SK-N-SH (cell line): ENCODE data around the gene TXNDC11. TPM values are rescaled to one million over a fixed set of nuclear protein-coding genes. Genes with fewer than 3 reads are reported as not detected.

Experiments
- CTCF ChIA-PET: fragments of 300-600, 350-600 bp; formaldehyde crosslinking; extraction: SDS; loops from one replicate; lab custom pipeline; 2021; lab: Yijun Ruan, JAX
- POLR2A ChIA-PET: fragments of 350-600 bp; sonication (Branson Sonifier 250); formaldehyde crosslinking; extraction: SDS; loops from one replicate; lab custom pipeline; 2020; ENCODE audit warnings: antibody characterized with exemption, inconsistent platforms; lab: Yijun Ruan, JAX
- DNase-seq: peaks from one replicate; pipeline ENCODE4 v3.0.0; 2012
- H2AFZ ChIP-seq: fragments of 200-600 bp; sonication (generic); 2 replicates; pipeline ENCODE4 v1.8.1; 2016; ENCODE audit warnings: antibody characterized with exemption, mild to moderate bottlenecking, low read depth
- H3F3A ChIP-seq: fragments of 200-600 bp; sonication (generic); replicated peaks from 2 replicates; pipeline ENCODE3; 2016; ENCODE audit warnings: antibody characterized with exemption, mild to moderate bottlenecking; ENCODE audit not compliant: insufficient read depth
- H3K27ac ChIP-seq, 2 experiments: fragments of 200-500 bp in 1 of 2; fragments of 200-600 bp in 1 of 2; sonication (Bioruptor generic) in 1 of 2; sonication (generic), shearing (Covaris generic) in 1 of 2; 2 replicates each; pipeline versions ENCODE4 v1.5.1 to v1.6.1; 2014 to 2016; ENCODE audit warnings: low read depth in 2 of 2, inconsistent platforms in 1 of 2, low read length in 1 of 2, mild to moderate bottlenecking in 1 of 2, mixed read lengths in 1 of 2
- H3K27me3 ChIP-seq: fragments of 200-600 bp; sonication (generic), shearing (Covaris generic); 2 replicates; pipeline ENCODE4 v1.6.1; 2016; ENCODE audit warnings: mixed run types; ENCODE audit not compliant: insufficient read depth
- H3K36me3 ChIP-seq, 2 experiments: fragments of 200-500 bp in 1 of 2; fragments of 200-600 bp in 1 of 2; sonication (Bioruptor generic) in 1 of 2; sonication (generic) in 1 of 2; replicated peaks in 1 of 2; 2 replicates each; pipeline versions ENCODE3 to v1.5.1; 2014 to 2016; ENCODE audit warnings: low read length in 1 of 2, mild to moderate bottlenecking in 1 of 2; ENCODE audit not compliant: insufficient read depth in 2 of 2, control insufficient read depth in 1 of 2
- H3K4me1 ChIP-seq, 2 experiments: fragments of 200-500 bp in 1 of 2; fragments of 200-600 bp in 1 of 2; sonication (Bioruptor generic) in 1 of 2; sonication (generic), shearing (Covaris generic) in 1 of 2; 2 replicates each; pipeline versions ENCODE4 v1.5.1 to v1.6.1; 2014 to 2016; ENCODE audit warnings: low read depth in 1 of 2, low read length in 1 of 2, mixed run types in 1 of 2; ENCODE audit not compliant: insufficient read depth in 2 of 2, control insufficient read depth in 1 of 2
- H3K4me2 ChIP-seq: fragments of 200-600 bp; sonication (generic), shearing (Covaris generic); 2 replicates; pipeline ENCODE4 v1.6.1; 2017; ENCODE audit warnings: mixed run types
- H3K4me3 ChIP-seq, 2 experiments: fragments of 200-500 bp in 1 of 2; fragments of 200-600 bp in 1 of 2; sonication (Bioruptor generic) in 1 of 2; sonication (generic), shearing (Covaris generic) in 1 of 2; 2 replicates each; pipeline versions ENCODE4 v1.5.1 to v1.8.1; 2014 to 2016; ENCODE audit warnings: low read depth in 2 of 2, inconsistent platforms in 1 of 2, low read length in 1 of 2, mild to moderate bottlenecking in 1 of 2, mixed read lengths in 1 of 2, moderate library complexity in 1 of 2
- H3K79me2 ChIP-seq: fragments of 200-600 bp; sonication (generic); 2 replicates; pipeline ENCODE4 v1.8.1; 2017; ENCODE audit warnings: mild to moderate bottlenecking; ENCODE audit not compliant: insufficient read depth
- H3K9ac ChIP-seq: fragments of 200-600 bp; sonication (generic); 2 replicates; pipeline ENCODE4 v1.6.1; 2017; ENCODE audit warnings: mixed run types
- H3K9me2 ChIP-seq: fragments of 200-600 bp; sonication (generic); 2 replicates; pipeline ENCODE4 v1.6.1; 2017; ENCODE audit warnings: mixed run types
- H3K9me3 ChIP-seq: fragments of 200-600 bp; sonication (generic); 2 replicates; pipeline ENCODE4 v1.6.1; 2017; ENCODE audit warnings: mixed run types, mild to moderate bottlenecking, moderate library complexity
- H4K20me1 ChIP-seq: fragments of 200-600 bp; sonication (generic); 2 replicates; pipeline ENCODE4 v1.6.1; 2017; ENCODE audit warnings: mild to moderate bottlenecking, mixed run types; ENCODE audit not compliant: insufficient read depth
- EP300 ChIP-seq, 2 experiments: IDR thresholded peaks; 2 replicates each; pipeline versions ENCODE4 v1.4.0 to v1.6.1; 2012; ENCODE audit warnings: borderline replicate concordance in 1 of 2, low read depth in 1 of 2, low read length in 1 of 2
- FOXJ3 ChIP-seq: sonication (generic); formaldehyde crosslinking; IDR thresholded peaks from 2 replicates; pipeline ENCODE4 v1.5.1; 2020; ENCODE audit warnings: mild to moderate bottlenecking, missing genetic modification reagents
- FOXM1 ChIP-seq: IDR thresholded peaks from 2 replicates; pipeline ENCODE4 v1.4.0; 2012; ENCODE audit warnings: low read depth, mild to moderate bottlenecking
- GATA2 ChIP-seq: sonication (generic); formaldehyde crosslinking; IDR thresholded peaks from 2 replicates; pipeline ENCODE4 v1.5.0; 2020; ENCODE audit warnings: mild to moderate bottlenecking, missing genetic modification reagents
- MEF2A ChIP-seq: IDR thresholded peaks from 2 replicates; pipeline ENCODE4 v1.4.0; 2012; ENCODE audit warnings: low read depth, borderline replicate concordance
- NFIC ChIP-seq: IDR thresholded peaks from 2 replicates; pipeline ENCODE4 v1.4.0; 2012; ENCODE audit warnings: borderline replicate concordance
- NRF1 ChIP-seq: IDR thresholded peaks from 2 replicates; pipeline ENCODE4 v1.6.1; 2012; ENCODE audit warnings: low read depth, mild to moderate bottlenecking, low read length
- RCOR1 ChIP-seq: fragments of 150-350 bp; IDR thresholded peaks from 2 replicates; pipeline ENCODE4 v1.6.1; 2017; ENCODE audit warnings: antibody characterized with exemption, low read length
- RXRA ChIP-seq: IDR thresholded peaks from 2 replicates; pipeline ENCODE4 v1.4.0; 2012; ENCODE audit warnings: low read depth, mild to moderate bottlenecking, borderline replicate concordance
- SMC3 ChIP-seq: IDR thresholded peaks from 2 replicates; pipeline ENCODE4 v1.6.1; 2012; ENCODE audit warnings: low read depth, low read length, improper control_type of control experiment
- TAF1 ChIP-seq: IDR thresholded peaks from 2 replicates; pipeline ENCODE4 v1.6.1; 2012; ENCODE audit warnings: low read depth, mild to moderate bottlenecking, low read length, moderate library complexity, borderline replicate concordance
- TCF12 ChIP-seq: IDR thresholded peaks from 2 replicates; pipeline ENCODE4 v1.4.0; 2012
- TEAD4 ChIP-seq: IDR thresholded peaks from 2 replicates; pipeline ENCODE4 v1.4.0; 2012; ENCODE audit warnings: mild to moderate bottlenecking, borderline replicate concordance; ENCODE audit not compliant: insufficient read depth
- WGBS: methylation state at CpG from one replicate; pipeline ENCODE4 v1.1.6; 2017; ENCODE audit warnings: low lambda C conversion rate; 5-methylcytosine and 5-hydroxymethylcytosine counted together
- polyA plus RNA-seq, 3 experiments: library from polyadenylated mRNA; depleted of rRNA; stranded (reverse); fragments of >200 nt; gene quantifications; 2 replicates each; pipeline ENCODE4 v1.2.3, GENCODE V29; 2012
- TF ChIP-seq, protein P1 (sequence below): IDR thresholded peaks from 2 replicates; pipeline ENCODE4 v1.4.0; 2012; ENCODE audit warnings: low read depth, borderline replicate concordance
- TF ChIP-seq, protein P2 (sequence below): IDR thresholded peaks from 2 replicates; pipeline ENCODE4; 2012

The TXNDC11 gene
- polyA plus RNA-seq, 1 of the 3 experiments (the other 2 are of a cell fraction), result 37.0 TPM

DNA sequence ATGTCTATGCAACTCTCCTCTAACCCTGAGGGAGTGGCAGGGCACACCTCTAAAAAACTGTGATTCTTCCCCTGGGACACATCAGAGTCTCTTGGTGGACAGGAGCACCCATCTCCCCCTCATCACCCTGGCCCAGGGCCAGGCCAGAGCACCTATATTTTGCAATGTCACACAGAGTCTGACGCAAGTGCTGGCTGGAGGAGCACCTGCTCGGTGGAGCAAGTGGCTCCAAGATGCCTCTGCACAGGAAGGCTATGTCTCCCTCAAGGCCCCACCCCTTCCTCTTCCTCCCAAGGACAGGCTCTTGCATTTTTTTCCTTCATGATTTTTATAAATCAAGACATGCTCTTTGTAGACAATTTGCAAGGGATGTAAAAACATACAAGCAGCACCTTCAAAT lies 61.1 kb downstream of the TXNDC11 start:
- Histone ChIP-seq H3K27ac (no peak overlapping the region), H3K36me3 (peaks cover 32 to 70% of the 10 kb centered on the region in 2 experiments), H3K9me3 (no peaks in the 10 kb centered on the region), H3K4me1 (peaks cover 0 to 5% of the 10 kb centered on the region in 2 experiments; a peak in 2 of 4 replicates), H3K4me3 (no peak overlapping the region), H3K27me3 (no peaks in the 10 kb centered on the region), H3K79me2 (peaks cover 32% of the 10 kb centered on the region), H3K9ac (no peak overlapping the region), H3F3A (peaks cover 19% of the 10 kb centered on the region), H2AFZ (no peak overlapping the region), H3K9me2 (no peaks in the 10 kb centered on the region), H3K4me2 (no peak overlapping the region), H4K20me1 (peaks cover 42% of the 10 kb centered on the region)
- CTCF ChIA-PET, result no interaction called here
- no peak for DNase-seq
- TF ChIP-seq FOXM1, result no peak
- TF ChIP-seq TEAD4, result no peak
- TF ChIP-seq SMC3, result no peak
- no peak for TF ChIP-seq MEF2A
- no peak for TF ChIP-seq TCF12
- no peak for TF ChIP-seq FOXJ3 (CRISPR knock-in tag)
- TF ChIP-seq EP300 (IDR thresholded peaks at IDR 0.05; ENCODE audit: borderline replicate concordance in 1 of 2, low read depth in 1 of 2, low read length in 1 of 2), result no peak
- no peak for TF ChIP-seq RXRA
- TF ChIP-seq NFIC, result no peak
- no peak for TF ChIP-seq TAF1
- TF ChIP-seq NRF1, result no peak
- TF ChIP-seq RCOR1, result no peak
- TF ChIP-seq, protein P1, sequence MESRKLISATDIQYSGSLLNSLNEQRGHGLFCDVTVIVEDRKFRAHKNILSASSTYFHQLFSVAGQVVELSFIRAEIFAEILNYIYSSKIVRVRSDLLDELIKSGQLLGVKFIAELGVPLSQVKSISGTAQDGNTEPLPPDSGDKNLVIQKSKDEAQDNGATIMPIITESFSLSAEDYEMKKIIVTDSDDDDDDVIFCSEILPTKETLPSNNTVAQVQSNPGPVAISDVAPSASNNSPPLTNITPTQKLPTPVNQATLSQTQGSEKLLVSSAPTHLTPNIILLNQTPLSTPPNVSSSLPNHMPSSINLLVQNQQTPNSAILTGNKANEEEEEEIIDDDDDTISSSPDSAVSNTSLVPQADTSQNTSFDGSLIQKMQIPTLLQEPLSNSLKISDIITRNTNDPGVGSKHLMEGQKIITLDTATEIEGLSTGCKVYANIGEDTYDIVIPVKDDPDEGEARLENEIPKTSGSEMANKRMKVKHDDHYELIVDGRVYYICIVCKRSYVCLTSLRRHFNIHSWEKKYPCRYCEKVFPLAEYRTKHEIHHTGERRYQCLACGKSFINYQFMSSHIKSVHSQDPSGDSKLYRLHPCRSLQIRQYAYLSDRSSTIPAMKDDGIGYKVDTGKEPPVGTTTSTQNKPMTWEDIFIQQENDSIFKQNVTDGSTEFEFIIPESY, result no peak
- no peak for TF ChIP-seq GATA2
- TF ChIP-seq, protein P2, sequence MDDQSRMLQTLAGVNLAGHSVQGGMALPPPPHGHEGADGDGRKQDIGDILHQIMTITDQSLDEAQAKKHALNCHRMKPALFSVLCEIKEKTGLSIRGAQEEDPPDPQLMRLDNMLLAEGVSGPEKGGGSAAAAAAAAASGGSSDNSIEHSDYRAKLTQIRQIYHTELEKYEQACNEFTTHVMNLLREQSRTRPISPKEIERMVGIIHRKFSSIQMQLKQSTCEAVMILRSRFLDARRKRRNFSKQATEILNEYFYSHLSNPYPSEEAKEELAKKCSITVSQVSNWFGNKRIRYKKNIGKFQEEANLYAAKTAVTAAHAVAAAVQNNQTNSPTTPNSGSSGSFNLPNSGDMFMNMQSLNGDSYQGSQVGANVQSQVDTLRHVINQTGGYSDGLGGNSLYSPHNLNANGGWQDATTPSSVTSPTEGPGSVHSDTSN, result no peak
- 95% methylated on average over 2 of the region's 2 CpGs for WGBS
- POLR2A ChIA-PET, result no interaction called here
